Stomach (tissue), 4 donors: ENCODE data around the gene MID1.

Source experiments
- POLR2A ChIP-seq, 4 donors: fragments of 450-650 bp; IDR thresholded peaks; one replicate each; pipeline ENCODE4 v1.6.1; 2016; ENCODE audit warnings: antibody characterized with exemption in 4 of 4, control low read depth in 2 of 4, mild to moderate bottlenecking in 1 of 4, moderate library complexity in 1 of 4
- TF ChIP-seq, protein P1 (sequence below), 7 experiments: fragments of 450-650 bp in 4 of 7; fragments of 200-600 bp in 3 of 7; sonication (generic) in 3 of 7; IDR thresholded peaks; one replicate each; pipeline ENCODE4 v1.5.1; 2016 to 2019; ENCODE audit warnings: antibody characterized with exemption in 7 of 7, control low read depth in 2 of 7, mild to moderate bottlenecking in 1 of 7

DNA sequence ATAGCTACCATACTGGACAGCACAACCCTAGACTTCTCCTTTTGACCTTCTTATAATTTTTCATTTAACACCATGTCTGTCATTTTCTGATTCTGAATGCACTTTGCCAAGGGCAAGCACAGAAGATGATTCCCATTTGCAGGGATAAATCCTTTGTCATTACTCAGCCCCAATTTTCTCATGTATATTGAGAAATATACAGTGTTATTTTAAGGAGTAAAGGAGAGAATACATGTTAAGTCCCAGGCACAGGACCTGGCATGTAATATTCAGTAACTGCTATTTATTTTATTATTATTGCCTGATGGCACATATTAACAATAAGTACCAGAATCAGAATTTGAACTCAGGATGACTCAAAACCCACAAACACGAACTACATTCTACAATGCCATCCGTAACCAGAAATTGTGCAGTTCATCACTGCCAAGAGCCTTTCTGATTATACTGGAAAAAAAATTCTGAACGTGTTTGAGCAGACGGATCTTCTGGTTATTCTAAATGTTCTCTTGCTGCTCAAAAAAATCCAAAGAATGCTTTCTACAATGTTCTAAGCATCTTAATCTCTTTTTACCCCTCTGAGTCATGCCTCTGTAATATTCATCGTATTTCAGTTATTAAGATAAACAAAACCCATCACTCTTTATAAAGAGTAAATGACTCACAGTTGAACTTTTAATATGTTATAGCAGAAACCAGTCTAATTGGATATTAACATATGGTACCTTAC is 170.0 kb downstream of the MID1 start:
- TF ChIP-seq, protein P1, sequence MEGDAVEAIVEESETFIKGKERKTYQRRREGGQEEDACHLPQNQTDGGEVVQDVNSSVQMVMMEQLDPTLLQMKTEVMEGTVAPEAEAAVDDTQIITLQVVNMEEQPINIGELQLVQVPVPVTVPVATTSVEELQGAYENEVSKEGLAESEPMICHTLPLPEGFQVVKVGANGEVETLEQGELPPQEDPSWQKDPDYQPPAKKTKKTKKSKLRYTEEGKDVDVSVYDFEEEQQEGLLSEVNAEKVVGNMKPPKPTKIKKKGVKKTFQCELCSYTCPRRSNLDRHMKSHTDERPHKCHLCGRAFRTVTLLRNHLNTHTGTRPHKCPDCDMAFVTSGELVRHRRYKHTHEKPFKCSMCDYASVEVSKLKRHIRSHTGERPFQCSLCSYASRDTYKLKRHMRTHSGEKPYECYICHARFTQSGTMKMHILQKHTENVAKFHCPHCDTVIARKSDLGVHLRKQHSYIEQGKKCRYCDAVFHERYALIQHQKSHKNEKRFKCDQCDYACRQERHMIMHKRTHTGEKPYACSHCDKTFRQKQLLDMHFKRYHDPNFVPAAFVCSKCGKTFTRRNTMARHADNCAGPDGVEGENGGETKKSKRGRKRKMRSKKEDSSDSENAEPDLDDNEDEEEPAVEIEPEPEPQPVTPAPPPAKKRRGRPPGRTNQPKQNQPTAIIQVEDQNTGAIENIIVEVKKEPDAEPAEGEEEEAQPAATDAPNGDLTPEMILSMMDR (IDR thresholded peaks at IDR 0.05): no peak
- no peak for TF ChIP-seq POLR2A (IDR thresholded peaks at IDR 0.05)
